Prostate gland (tissue), 2 donors: ENCODE data around the gene KIF5A. TPM values are rescaled to one million over a fixed set of nuclear protein-coding genes. Genes with fewer than 3 reads are reported as not detected.

Experiments
- DNase-seq: peaks from one replicate; pipeline ENCODE4 v3.0.0-alpha.2; 2019; ENCODE audit warnings: low spot score
- H3K27ac ChIP-seq, 2 donors: fragments of 200-600 bp; sonication (generic); 2 replicates each; pipeline ENCODE4 v1.5.1; 2017 to 2019
- H3K27me3 ChIP-seq: fragments of 200-600 bp; sonication (generic); replicated peaks from 2 replicates; pipeline ENCODE4 v1.5.1; 2019; ENCODE audit not compliant: insufficient read depth
- H3K36me3 ChIP-seq, 2 donors: fragments of 200-600 bp; sonication (generic); 1 replicate in 1 of 2; 2 replicates in 1 of 2; pipeline versions ENCODE4 v1.5.1 to v1.8.1; 2017 to 2019
- H3K4me1 ChIP-seq: fragments of 200-600 bp; sonication (generic); replicated peaks from 2 replicates; pipeline ENCODE4 v1.5.1; 2019
- H3K4me3 ChIP-seq, 2 donors: fragments of 200-600 bp; sonication (generic); 2 replicates each; pipeline ENCODE4 v1.5.1; 2017 to 2019
- H3K9me3 ChIP-seq: fragments of 200-600 bp; sonication (generic); 2 replicates; pipeline ENCODE4 v1.5.1; 2017
- CTCF ChIP-seq, 4 experiments: fragments of 200-600 bp in 2 of 4; fragments of 450-650 bp in 2 of 4; sonication (generic) in 2 of 4; IDR thresholded peaks; 1 replicate in 3 of 4; 2 replicates in 1 of 4; pipeline ENCODE4 v1.5.1; 2016 to 2019; ENCODE audit warnings: antibody characterized with exemption in 4 of 4, mild to moderate bottlenecking in 2 of 4, moderate library complexity in 2 of 4
- POLR2A ChIP-seq: fragments of 450-650 bp; IDR thresholded peaks from one replicate; pipeline ENCODE4 v1.6.1; 2016; ENCODE audit warnings: antibody characterized with exemption, mild to moderate bottlenecking
- POLR2AphosphoS5 ChIP-seq: sonication (generic); formaldehyde crosslinking; IDR thresholded peaks from one replicate; pipeline ENCODE4 v1.6.1; 2017; ENCODE audit warnings: antibody characterized with exemption
- WGBS: methylation state at CpG from one replicate; pipeline ENCODE4 v1.1.5; 2018; 5-methylcytosine and 5-hydroxymethylcytosine counted together
- intact Hi-C: fragments of 100-400 bp; cut with DNase I; formaldehyde crosslinking; loops from one replicate; pipeline ENCODE4 v1.14.2; 2022
- total RNA-seq, 2 donors: library from RNA; depleted of rRNA; stranded (reverse); fragments of >200 nt; gene quantifications; one replicate each; pipeline ENCODE4 v1.1.0, GENCODE V29; 2016

KIF5A gene
- total RNA-seq, 2 donors from 2014 or later, result 0.50 to 3.7 TPM

GRCh38 chr12:57583008-57583831 lies 33.4 kb downstream of the KIF5A start:
- TF ChIP-seq POLR2AphosphoS5, result peak; percentile 56
- no peak for TF ChIP-seq POLR2A
- peak; percentile 91 to 93 (median 92) for TF ChIP-seq CTCF (IDR thresholded peaks at IDR 0.05)
- H3K4me1 ChIP-seq, result no peaks in the 10 kb centered on the region
- H3K4me3 ChIP-seq, result no peak overlapping the region
- WGBS, result 48% methylated on average over 13 of the region's 13 CpGs
- no peaks in the 10 kb centered on the region for H3K9me3 ChIP-seq
- no peaks in the 10 kb centered on the region for H3K36me3 ChIP-seq
- intact Hi-C loops, result loop anchor here (1.0 kb wide), 1 partner anchor 38 kb away; no protein-coding TSS in a partner anchor
- no peak overlapping the region for H3K27ac ChIP-seq
- H3K27me3 ChIP-seq, result no peaks in the 10 kb centered on the region
- peak; percentile 63 for DNase-seq

GRCh38 chr12:57584050-57584449 lies 34.2 kb downstream of the KIF5A start:
- no peak for DNase-seq
- WGBS, result 100% methylated on average over 2 of the region's 2 CpGs
- TF ChIP-seq CTCF (IDR thresholded peaks at IDR 0.05) (no peak), POLR2AphosphoS5 (no peak), POLR2A (no peak)
- H3K27ac ChIP-seq, result no peak overlapping the region
- no peaks in the 10 kb centered on the region for H3K4me1 ChIP-seq
- intact Hi-C loops, result no loop called here
- H3K4me3 ChIP-seq, result no peak overlapping the region
- no peaks in the 10 kb centered on the region for H3K27me3 ChIP-seq
- H3K36me3 ChIP-seq, result no peaks in the 10 kb centered on the region
- no peaks in the 10 kb centered on the region for H3K9me3 ChIP-seq

GRCh38 chr12:57584690-57585089 lies 34.8 kb downstream of the KIF5A start:
- TF ChIP-seq POLR2A, result no peak
- no peak for TF ChIP-seq CTCF (IDR thresholded peaks at IDR 0.05)
- TF ChIP-seq POLR2AphosphoS5, result no peak
- DNase-seq, result no peak
- intact Hi-C loops, result no loop called here
- no peaks in the 10 kb centered on the region for H3K4me1 ChIP-seq
- no peaks in the 10 kb centered on the region for H3K27me3 ChIP-seq
- H3K9me3 ChIP-seq, result no peaks in the 10 kb centered on the region
- H3K4me3 ChIP-seq, result no peak overlapping the region
- H3K36me3 ChIP-seq, result no peaks in the 10 kb centered on the region
- H3K27ac ChIP-seq, result no peak overlapping the region

GRCh38 chr12:57585156-57585555 lies 35.3 kb downstream of the KIF5A start:
- Histone ChIP-seq H3K4me1 (no peaks in the 10 kb centered on the region), H3K27ac (no peak overlapping the region), H3K27me3 (no peaks in the 10 kb centered on the region), H3K36me3 (no peaks in the 10 kb centered on the region), H3K4me3 (no peak overlapping the region), H3K9me3 (no peaks in the 10 kb centered on the region)
- no peak for DNase-seq
- TF ChIP-seq POLR2AphosphoS5 (no peak), CTCF (IDR thresholded peaks at IDR 0.05) (no peak), POLR2A (no peak)
- intact Hi-C loops, result no loop called here
- WGBS, result 64% methylated on average over 2 of the region's 2 CpGs

- no peaks in the 10 kb centered on the region for H3K9me3 ChIP-seq
- H3K4me3 ChIP-seq, result no peak overlapping the region
- H3K27ac ChIP-seq, result no peak overlapping the region
- 90% methylated on average over 3 of the region's 3 CpGs for WGBS
- H3K4me1 ChIP-seq, result peaks cover 3% of the 10 kb centered on the region
- H3K36me3 ChIP-seq, result no peaks in the 10 kb centered on the region
- TF ChIP-seq POLR2AphosphoS5, result no peak
- TF ChIP-seq CTCF (IDR thresholded peaks at IDR 0.05), result no peak
- no peak for TF ChIP-seq POLR2A
- intact Hi-C loops, result no loop called here
- no peak for DNase-seq
- H3K27me3 ChIP-seq, result no peaks in the 10 kb centered on the region
Observed at GRCh38 chr12:57586128-57586527, 36.3 kb downstream of the KIF5A start.
